DND-41 (cell line): ENCODE data around the gene USP48.

Experiments used
- CTCF ChIP-seq: IDR thresholded peaks from 2 replicates; pipeline ENCODE4 v1.5.1; 2012; ENCODE audit warnings: borderline replicate concordance, low read length, moderate library complexity, mild to moderate bottlenecking; ENCODE audit not compliant: poor library complexity, severe bottlenecking; ENCODE audit errors: extremely low read depth
- EZH2 ChIP-seq: IDR thresholded peaks from 3 replicates; pipeline ENCODE4 v1.6.1; 2012; ENCODE audit warnings: borderline replicate concordance, low read depth, mild to moderate bottlenecking, moderate library complexity, low read length, inconsistent platforms; ENCODE audit not compliant: severe bottlenecking

- TF ChIP-seq CTCF, result no peak
- no peak for TF ChIP-seq EZH2
Observed at GRCh38 chr1:21736876-21737275, 46.1 kb downstream of the USP48 start.
